ENCODE data around the gene TUSC7. TPM values are rescaled to one million over a fixed set of nuclear protein-coding genes. Genes with fewer than 3 reads are reported as not detected.

TUSC7 gene
- total RNA-seq, result not detected

- Mint-ChIP-seq H3K27me3 (no peaks in the 10 kb centered on the region), H3K4me3 (no peak within 1 kb of the TSS), H3K4me1 (no peaks in the 10 kb centered on the region), H3K27ac (no peak within 1 kb of the TSS), H3K9me3 (no peaks in the 10 kb centered on the region), H3K36me3 (ENCODE audit: low read depth) (no peaks in the 10 kb centered on the region)
- ChIA-PET CTCF (no interaction called here), POLR2A (no interaction called here)
- DNase-seq, result no peak
These were observed at the start of gene TUSC7 for GRCh38 chr3:116709479-116709878. Gene TUSC7, plus strand, starts transcription at chr3:116709779.

DNA sequence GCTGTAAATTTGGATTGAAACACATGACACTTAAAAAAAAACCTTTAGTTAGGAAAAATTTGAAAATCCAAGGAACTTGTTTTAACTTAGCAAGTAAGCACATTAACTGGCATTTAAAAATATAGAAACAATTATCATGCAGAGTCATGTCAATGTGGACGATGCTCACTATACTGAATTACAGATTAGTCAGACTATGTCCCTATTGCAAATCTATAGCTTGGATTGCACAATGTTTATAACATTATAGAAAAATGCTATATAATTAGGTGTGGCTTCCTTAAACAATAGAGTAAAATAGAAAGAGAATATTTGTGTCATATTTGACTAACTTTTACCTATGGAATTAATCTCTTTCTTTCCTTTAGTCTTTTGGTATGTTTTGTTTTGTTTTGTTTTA, 48.4 kb upstream of the TUSC7 start:
- Mint-ChIP-seq H3K27me3 (no peaks in the 10 kb centered on the region), H3K4me1 (no peaks in the 10 kb centered on the region), H3K36me3 (ENCODE audit: low read depth) (no peaks in the 10 kb centered on the region), H3K4me3 (no peak overlapping the region), H3K9me3 (peaks cover 4% of the 10 kb centered on the region), H3K27ac (no peak overlapping the region)
- ChIA-PET POLR2A (no interaction called here), CTCF (no interaction called here)
- no peak for DNase-seq

DNA sequence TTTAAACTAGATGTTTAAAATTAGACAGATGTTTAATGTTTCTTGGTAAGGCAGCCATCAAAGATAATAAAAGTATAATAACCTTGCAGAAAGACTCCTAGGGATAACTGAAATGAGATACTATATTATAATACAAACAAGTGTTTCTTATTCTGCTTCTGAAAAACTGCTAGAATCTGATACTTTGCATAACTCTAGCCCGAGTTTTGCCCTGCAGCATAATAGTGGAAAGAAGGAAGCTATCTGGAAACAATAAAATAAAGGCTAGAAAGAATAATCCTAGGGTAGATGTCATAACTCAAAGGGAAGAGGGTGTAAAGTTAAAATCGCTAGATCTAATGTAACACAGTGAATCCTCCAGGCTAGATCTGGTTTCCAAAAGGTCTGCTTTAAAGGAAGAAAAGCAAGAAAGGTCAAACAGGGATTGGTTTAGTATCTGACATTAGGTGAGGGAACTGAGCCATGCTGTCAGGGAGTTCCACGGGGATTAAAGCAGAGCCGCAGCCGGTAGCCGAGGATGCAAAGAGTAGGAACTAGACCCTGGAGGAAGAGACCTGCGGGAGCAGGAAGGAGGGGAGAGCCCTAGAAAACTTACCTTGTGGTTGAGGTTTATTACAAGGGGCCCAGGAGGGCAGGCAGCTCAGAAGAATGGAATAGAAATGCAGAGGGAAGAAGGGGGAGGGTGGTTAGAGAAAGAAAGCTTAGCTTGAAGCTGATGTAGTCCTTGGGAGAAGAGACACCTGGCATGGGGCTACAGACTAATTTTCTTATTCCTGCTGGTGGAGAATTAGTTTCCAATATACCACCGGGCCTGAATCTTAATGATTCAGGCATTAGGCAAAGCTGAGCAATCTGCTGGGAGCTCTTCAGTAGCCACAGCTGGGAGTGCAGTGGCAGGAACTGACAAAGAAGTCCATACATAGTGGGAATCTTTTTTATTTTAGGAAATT, 46.1 kb upstream of the TUSC7 start:
- Mint-ChIP-seq H3K27ac (no peak overlapping the region), H3K9me3 (peaks cover 3% of the 10 kb centered on the region), H3K4me3 (no peak overlapping the region), H3K36me3 (ENCODE audit: low read depth) (no peaks in the 10 kb centered on the region), H3K27me3 (no peaks in the 10 kb centered on the region), H3K4me1 (no peaks in the 10 kb centered on the region)
- DNase-seq, result no peak
- ChIA-PET POLR2A (no interaction called here), CTCF (no interaction called here)

DNA sequence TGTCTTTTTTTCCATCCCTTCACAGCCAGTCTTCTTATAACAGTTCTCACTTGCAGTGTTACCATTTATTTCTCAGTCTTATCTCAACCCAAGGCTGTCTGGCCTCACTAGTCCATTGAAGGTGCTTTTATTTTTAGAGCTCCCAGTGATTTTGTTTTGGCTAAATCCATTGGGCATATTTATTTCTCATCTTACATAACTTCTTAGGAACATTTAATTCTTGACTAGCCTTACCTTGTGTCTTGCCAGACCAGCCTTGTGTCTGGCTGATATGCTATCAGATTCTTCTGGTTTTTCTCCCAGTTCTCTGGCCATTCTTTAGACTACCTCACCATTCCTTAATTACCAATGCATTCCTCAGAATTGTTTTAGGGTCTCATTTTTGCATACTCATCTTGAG, 42.3 kb upstream of the TUSC7 start:
- H3K4me1 Mint-ChIP-seq, result no peaks in the 10 kb centered on the region
- no peaks in the 10 kb centered on the region for H3K36me3 Mint-ChIP-seq (ENCODE audit: low read depth)
- CTCF ChIA-PET, result no interaction called here
- H3K9me3 Mint-ChIP-seq, result peaks cover 3% of the 10 kb centered on the region
- H3K4me3 Mint-ChIP-seq, result no peak overlapping the region
- H3K27me3 Mint-ChIP-seq, result no peaks in the 10 kb centered on the region
- no peak overlapping the region for H3K27ac Mint-ChIP-seq
- no peak for DNase-seq
- POLR2A ChIA-PET, result no interaction called here

GRCh38 chr3:116667791-116668190, 41.8 kb upstream of the TUSC7 start:
- Mint-ChIP-seq H3K27ac (no peak overlapping the region), H3K36me3 (ENCODE audit: low read depth) (no peaks in the 10 kb centered on the region), H3K4me3 (no peak overlapping the region), H3K27me3 (no peaks in the 10 kb centered on the region), H3K4me1 (no peaks in the 10 kb centered on the region), H3K9me3 (peaks cover 5% of the 10 kb centered on the region)
- no peak for DNase-seq
- ChIA-PET CTCF (no interaction called here), POLR2A (no interaction called here)

GRCh38 chr3:116669576-116669975, 40.0 kb upstream of the TUSC7 start:
- H3K4me1 Mint-ChIP-seq, result no peaks in the 10 kb centered on the region
- H3K4me3 Mint-ChIP-seq, result no peak overlapping the region
- no peak for DNase-seq
- H3K27me3 Mint-ChIP-seq, result no peaks in the 10 kb centered on the region
- H3K27ac Mint-ChIP-seq, result no peak overlapping the region
- H3K9me3 Mint-ChIP-seq, result peaks cover 5% of the 10 kb centered on the region
- CTCF ChIA-PET, result no interaction called here
- POLR2A ChIA-PET, result no interaction called here
- no peaks in the 10 kb centered on the region for H3K36me3 Mint-ChIP-seq (ENCODE audit: low read depth)

- ChIA-PET POLR2A (no interaction called here), CTCF (no interaction called here)
- Mint-ChIP-seq H3K27ac (no peak overlapping the region), H3K36me3 (ENCODE audit: low read depth) (no peaks in the 10 kb centered on the region), H3K4me1 (no peaks in the 10 kb centered on the region), H3K9me3 (peaks cover 5% of the 10 kb centered on the region), H3K4me3 (no peak overlapping the region), H3K27me3 (no peaks in the 10 kb centered on the region)
- DNase-seq, result no peak
These were observed 38.4 kb upstream of the TUSC7 start for GRCh38 chr3:116671151-116671550.

DNA sequence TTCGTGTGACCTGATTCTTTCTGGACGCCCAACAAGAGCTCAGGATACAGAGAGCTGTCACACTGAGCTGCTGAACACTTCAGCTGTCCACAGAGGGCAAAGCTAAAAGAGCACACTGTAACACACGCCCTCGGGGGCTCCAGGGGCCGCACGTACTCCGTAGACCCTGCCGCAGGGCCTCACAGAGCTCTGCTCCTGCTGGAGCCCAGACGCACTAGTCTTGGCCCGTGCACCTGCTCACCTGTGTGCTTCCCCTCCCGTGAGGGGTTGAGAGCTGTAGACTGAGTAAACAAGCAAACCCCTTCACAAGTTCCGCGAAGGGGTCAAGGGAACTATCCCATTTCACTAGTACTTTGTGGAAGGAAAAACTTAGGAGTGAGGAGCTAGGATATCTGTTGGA, 30.7 kb upstream of the TUSC7 start:
- Mint-ChIP-seq H3K4me3 (no peak overlapping the region), H3K36me3 (ENCODE audit: low read depth) (no peaks in the 10 kb centered on the region), H3K9me3 (no peaks in the 10 kb centered on the region), H3K4me1 (no peaks in the 10 kb centered on the region), H3K27me3 (no peaks in the 10 kb centered on the region), H3K27ac (no peak overlapping the region)
- no peak for DNase-seq
- ChIA-PET POLR2A (no interaction called here), CTCF (no interaction called here)

DNA sequence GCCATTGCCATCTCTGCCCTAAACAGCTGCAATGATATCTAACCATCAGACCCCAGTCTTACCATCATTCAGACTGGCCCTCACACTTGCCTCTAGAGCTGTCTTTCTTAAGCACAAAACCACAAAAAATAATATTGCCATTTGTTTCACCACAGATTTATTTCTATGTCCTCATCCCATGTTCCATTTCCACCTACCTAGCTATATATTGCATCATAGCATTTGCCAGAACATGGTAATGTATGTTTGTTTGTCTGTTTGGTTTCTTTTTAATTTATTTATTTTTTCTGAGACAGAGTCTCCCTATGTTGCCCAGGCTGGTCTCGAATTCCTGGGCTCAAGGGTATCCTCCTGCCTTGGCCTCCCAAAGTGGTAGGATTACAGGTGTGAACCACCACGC, 18.5 kb upstream of the TUSC7 start:
- no peak overlapping the region for H3K4me3 Mint-ChIP-seq
- H3K9me3 Mint-ChIP-seq, result no peaks in the 10 kb centered on the region
- ChIA-PET POLR2A (no interaction called here), CTCF (no interaction called here)
- DNase-seq, result no peak
- H3K27ac Mint-ChIP-seq, result no peak overlapping the region
- H3K27me3 Mint-ChIP-seq, result no peaks in the 10 kb centered on the region
- no peaks in the 10 kb centered on the region for H3K4me1 Mint-ChIP-seq
- H3K36me3 Mint-ChIP-seq (ENCODE audit: low read depth), result no peaks in the 10 kb centered on the region

DNA sequence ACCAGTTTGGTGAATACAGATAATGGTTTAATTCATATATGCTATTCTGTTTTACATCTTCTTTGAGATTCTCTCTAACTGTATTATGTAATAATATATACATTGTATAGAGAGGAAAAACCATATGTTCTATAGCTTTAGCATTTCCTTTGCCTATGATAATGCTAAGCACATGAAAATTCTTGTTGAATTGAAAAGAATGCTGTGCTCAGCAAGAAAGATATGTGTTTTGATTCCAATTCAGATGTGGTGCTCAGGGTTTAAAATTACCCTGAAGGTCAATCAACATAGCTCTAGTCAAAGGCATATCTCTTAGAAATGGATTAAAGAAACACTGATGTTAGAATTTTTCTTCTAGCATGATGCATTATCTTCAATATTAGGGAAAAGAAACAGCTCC, 8.5 kb upstream of the TUSC7 start:
- Mint-ChIP-seq H3K36me3 (ENCODE audit: low read depth) (no peaks in the 10 kb centered on the region), H3K9me3 (peaks cover 3% of the 10 kb centered on the region), H3K4me3 (no peak overlapping the region), H3K27me3 (no peaks in the 10 kb centered on the region), H3K4me1 (no peaks in the 10 kb centered on the region), H3K27ac (no peak overlapping the region)
- DNase-seq, result no peak
- ChIA-PET CTCF (no interaction called here), POLR2A (no interaction called here)

- H3K4me3 Mint-ChIP-seq, result no peak overlapping the region
- H3K36me3 Mint-ChIP-seq (ENCODE audit: low read depth), result no peaks in the 10 kb centered on the region
- CTCF ChIA-PET, result no interaction called here
- DNase-seq, result no peak
- POLR2A ChIA-PET, result no interaction called here
- H3K9me3 Mint-ChIP-seq, result no peaks in the 10 kb centered on the region
- H3K27ac Mint-ChIP-seq, result no peak overlapping the region
- H3K4me1 Mint-ChIP-seq, result no peaks in the 10 kb centered on the region
- H3K27me3 Mint-ChIP-seq, result no peaks in the 10 kb centered on the region
These were observed 7.2 kb upstream of the TUSC7 start for GRCh38 chr3:116702334-116702733.

DNA sequence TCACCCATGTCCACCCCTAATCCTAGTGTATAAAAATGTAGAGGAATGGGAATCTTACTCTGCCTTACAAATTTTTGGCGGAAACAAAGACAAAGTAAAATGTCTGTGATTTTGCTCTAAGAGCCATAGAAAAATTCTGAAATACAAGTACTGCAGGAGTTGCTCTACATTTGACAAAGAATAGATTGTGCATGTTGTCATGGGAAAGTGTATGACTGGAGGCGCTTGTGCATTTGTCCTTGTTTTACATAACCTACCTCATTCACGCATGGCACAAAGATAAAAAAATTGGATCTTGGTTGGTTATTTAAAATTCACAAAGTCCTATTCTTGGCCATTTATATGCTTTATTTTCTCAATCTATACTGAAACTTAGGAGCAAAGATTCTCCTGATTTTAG, 2.0 kb upstream of the TUSC7 start:
- H3K9me3 Mint-ChIP-seq, result no peaks in the 10 kb centered on the region
- no peaks in the 10 kb centered on the region for H3K4me1 Mint-ChIP-seq
- ChIA-PET CTCF (no interaction called here), POLR2A (no interaction called here)
- H3K36me3 Mint-ChIP-seq (ENCODE audit: low read depth), result no peaks in the 10 kb centered on the region
- no peak for DNase-seq
- H3K27me3 Mint-ChIP-seq, result no peaks in the 10 kb centered on the region
- H3K27ac Mint-ChIP-seq, result no peak overlapping the region
- no peak overlapping the region for H3K4me3 Mint-ChIP-seq

DNA sequence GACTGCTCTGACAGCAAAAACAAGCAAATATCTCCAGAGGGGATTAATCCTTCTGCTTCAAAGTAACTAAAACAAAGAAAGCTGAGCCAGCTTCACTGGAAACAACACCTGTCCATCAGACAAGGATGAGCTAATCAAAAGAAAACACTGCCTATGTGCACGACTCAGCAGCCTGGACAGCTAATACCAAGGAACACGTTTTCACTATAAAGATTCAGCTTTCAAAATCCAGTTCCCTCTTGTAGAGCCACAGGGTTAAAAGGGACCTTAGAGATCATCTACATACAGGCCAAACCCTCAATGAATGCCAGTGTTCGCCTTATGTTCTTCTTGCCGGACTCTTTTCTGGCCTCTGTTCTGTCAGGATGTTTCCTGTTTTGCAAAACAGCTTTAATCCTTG, 6.9 kb downstream of the TUSC7 start:
- CTCF ChIA-PET, result no interaction called here
- DNase-seq, result no peak
- Mint-ChIP-seq H3K4me1 (no peaks in the 10 kb centered on the region), H3K27ac (no peak overlapping the region), H3K36me3 (ENCODE audit: low read depth) (no peaks in the 10 kb centered on the region), H3K9me3 (no peaks in the 10 kb centered on the region), H3K27me3 (no peaks in the 10 kb centered on the region), H3K4me3 (no peak overlapping the region)
- POLR2A ChIA-PET, result no interaction called here

DNA sequence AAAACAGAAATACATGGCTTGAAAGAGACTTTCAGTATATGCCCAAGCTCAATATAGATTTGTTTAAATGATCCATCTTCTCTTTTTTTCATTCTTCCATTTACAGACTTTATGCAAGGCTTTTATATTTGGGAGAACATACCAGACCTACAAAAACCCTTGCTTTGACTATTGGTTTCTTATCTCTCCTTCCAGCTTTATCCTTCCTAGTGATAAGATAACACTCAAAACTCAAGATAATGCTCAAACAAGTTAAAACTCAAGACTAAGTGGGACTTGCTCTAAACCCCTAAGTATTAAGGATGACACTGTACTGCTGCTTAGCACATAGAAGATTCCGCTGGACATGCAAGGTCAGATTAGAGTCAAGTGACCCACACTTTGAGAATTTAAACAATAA, 8.0 kb downstream of the TUSC7 start:
- no peaks in the 10 kb centered on the region for H3K9me3 Mint-ChIP-seq
- H3K27ac Mint-ChIP-seq, result no peak overlapping the region
- DNase-seq, result no peak
- ChIA-PET CTCF (no interaction called here), POLR2A (no interaction called here)
- no peaks in the 10 kb centered on the region for H3K36me3 Mint-ChIP-seq (ENCODE audit: low read depth)
- H3K27me3 Mint-ChIP-seq, result no peaks in the 10 kb centered on the region
- H3K4me1 Mint-ChIP-seq, result no peaks in the 10 kb centered on the region
- H3K4me3 Mint-ChIP-seq, result no peak overlapping the region

All from activated CD4-positive, alpha-beta memory T cell treated with anti-CD3 and anti-CD28 coated beads, Interleukin-2, amount 10 ng/mL, durations not matched to agents 7 days and 5 days (primary cell).